Large intestine (tissue), 3 donors: Measurements from ENCODE around the gene NXPH2. TPM values are rescaled to one million over a fixed set of nuclear protein-coding genes. Genes with fewer than 3 reads are reported as not detected.

Experiments used
- DNase-seq, 2 donors: peaks; one replicate each; pipeline versions ENCODE4 v3.0.0 to v3.0.0-alpha.2; 2013
- H3K27ac ChIP-seq: one replicate; pipeline ENCODE4 v1.5.1; 2013; ENCODE audit warnings: low read length
- H3K27me3 ChIP-seq: 2 replicates; pipeline ENCODE4 v1.6.1; 2013; ENCODE audit warnings: low read length; ENCODE audit not compliant: control insufficient read depth, insufficient read depth
- H3K36me3 ChIP-seq: 2 replicates; pipeline ENCODE4 v1.6.1; 2013; ENCODE audit warnings: low read length; ENCODE audit not compliant: control insufficient read depth, insufficient read depth
- H3K4me1 ChIP-seq: one replicate; pipeline ENCODE4 v1.6.1; 2013; ENCODE audit warnings: low read length; ENCODE audit not compliant: control insufficient read depth, insufficient read depth
- H3K4me3 ChIP-seq: one replicate; pipeline ENCODE4 v1.5.1; 2013; ENCODE audit warnings: low read length
- H3K9me3 ChIP-seq: one replicate; pipeline ENCODE4 v1.6.1; 2013; ENCODE audit warnings: mild to moderate bottlenecking, low read depth, low read length, moderate library complexity; ENCODE audit not compliant: control insufficient read depth
- WGBS: methylation state at CpG from one replicate; pipeline ENCODE4 v1.1.5; 2013; ENCODE audit warnings: low lambda C conversion rate; ENCODE audit not compliant: insufficient coverage; 5-methylcytosine and 5-hydroxymethylcytosine counted together
- polyA plus RNA-seq: library from polyadenylated mRNA; unstranded; fragments of 120-200 nt; gene quantifications from one replicate; pipeline ENCODE4 v1.2.1, GENCODE V29; 2013

NXPH2 gene
- polyA plus RNA-seq, 1 donor: 2.5 TPM

DNA sequence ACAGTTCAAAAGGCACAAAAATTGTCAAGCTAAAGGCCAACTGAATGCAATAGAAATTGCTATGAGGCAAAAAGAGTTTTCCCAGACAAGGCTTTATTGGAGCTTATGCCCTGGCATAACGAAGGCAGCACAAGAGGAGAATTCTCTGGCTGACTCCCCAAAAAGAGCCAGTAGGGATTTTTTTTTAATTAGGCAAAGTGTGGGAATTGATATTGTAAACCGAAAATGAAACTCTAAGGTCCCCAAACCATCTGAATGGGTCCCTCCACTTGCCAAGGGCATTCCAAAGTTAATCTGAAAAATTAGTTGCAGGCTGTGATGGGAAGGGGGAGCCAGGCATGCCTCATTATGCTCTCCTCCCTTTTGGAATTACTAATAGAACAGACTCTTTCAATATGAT lies 159.8 kb downstream of the NXPH2 start:
- no peaks in the 10 kb centered on the region for H3K36me3 ChIP-seq
- no CpG with 5 or more reads among the region's 2 CpGs for WGBS
- H3K27ac ChIP-seq: no peak overlapping the region
- DNase-seq: no peak
- H3K4me3 ChIP-seq: no peak overlapping the region
- H3K4me1 ChIP-seq: no peaks in the 10 kb centered on the region
- H3K27me3 ChIP-seq: no peaks in the 10 kb centered on the region
- H3K9me3 ChIP-seq: no peaks in the 10 kb centered on the region
